Measurements from ENCODE around the gene EDAR.

EDAR gene

GRCh38 chr2:109016376-109016775, 27.4 kb upstream of the EDAR start:
- TF ChIP-seq REST (IDR thresholded peaks at IDR 0.05; ENCODE audit: insufficient read depth in 1 of 2, low read depth in 2 of 2, low read length in 2 of 2) (no peak), FOXP2 (optimal IDR thresholded peaks at IDR 0.05; ENCODE audit: borderline replicate concordance, extremely low read depth, extremely low read length, insufficient read depth) (no peak), TAF1 (IDR thresholded peaks at IDR 0.05; ENCODE audit: borderline replicate concordance, insufficient read depth, low read length) (no peak), POLR2AphosphoS5 (IDR thresholded peaks at IDR 0.05; ENCODE audit: low read depth, low read length) (no peak), SIN3A (IDR thresholded peaks at IDR 0.05; ENCODE audit: borderline replicate concordance, insufficient read depth, low read length) (no peak)

GRCh38 chr2:109014476-109014875, 25.5 kb upstream of the EDAR start:
- TF ChIP-seq REST (IDR thresholded peaks at IDR 0.05; ENCODE audit: insufficient read depth in 1 of 2, low read depth in 2 of 2, low read length in 2 of 2): no peak
- no peak for TF ChIP-seq POLR2AphosphoS5 (IDR thresholded peaks at IDR 0.05; ENCODE audit: low read depth, low read length)
- no peak for TF ChIP-seq TAF1 (IDR thresholded peaks at IDR 0.05; ENCODE audit: borderline replicate concordance, insufficient read depth, low read length)
- no peak for TF ChIP-seq SIN3A (IDR thresholded peaks at IDR 0.05; ENCODE audit: borderline replicate concordance, insufficient read depth, low read length)
- no peak for TF ChIP-seq FOXP2 (optimal IDR thresholded peaks at IDR 0.05; ENCODE audit: borderline replicate concordance, extremely low read depth, extremely low read length, insufficient read depth)

GRCh38 chr2:109013051-109013450, 24.0 kb upstream of the EDAR start:
- no peak for TF ChIP-seq POLR2AphosphoS5 (IDR thresholded peaks at IDR 0.05; ENCODE audit: low read depth, low read length)
- no peak for TF ChIP-seq REST (IDR thresholded peaks at IDR 0.05; ENCODE audit: insufficient read depth in 1 of 2, low read depth in 2 of 2, low read length in 2 of 2)
- no peak for TF ChIP-seq SIN3A (IDR thresholded peaks at IDR 0.05; ENCODE audit: borderline replicate concordance, insufficient read depth, low read length)
- TF ChIP-seq TAF1 (IDR thresholded peaks at IDR 0.05; ENCODE audit: borderline replicate concordance, insufficient read depth, low read length): no peak

GRCh38 chr2:109009920-109010610, 21.0 kb upstream of the EDAR start:
- no peak for TF ChIP-seq SIN3A (IDR thresholded peaks at IDR 0.05; ENCODE audit: borderline replicate concordance, insufficient read depth, low read length)
- TF ChIP-seq TAF1 (IDR thresholded peaks at IDR 0.05; ENCODE audit: borderline replicate concordance, insufficient read depth, low read length): no peak
- TF ChIP-seq REST (IDR thresholded peaks at IDR 0.05; ENCODE audit: insufficient read depth in 1 of 2, low read depth in 2 of 2, low read length in 2 of 2): no peak
- no peak for TF ChIP-seq POLR2AphosphoS5 (IDR thresholded peaks at IDR 0.05; ENCODE audit: low read depth, low read length)
- TF ChIP-seq FOXP2 (optimal IDR thresholded peaks at IDR 0.05; ENCODE audit: borderline replicate concordance, extremely low read depth, extremely low read length, insufficient read depth): no peak
